Panc1 (cell line): ENCODE results near the gene FLYWCH1.

ENCODE experiments used
- POLR2AphosphoS5 ChIP-seq: IDR thresholded peaks from 2 replicates; pipeline ENCODE4 v1.6.1; 2012; ENCODE audit warnings: mild to moderate bottlenecking, low read depth, low read length, moderate library complexity
- TCF7L2 ChIP-seq: IDR thresholded peaks from 2 replicates; pipeline ENCODE4 v1.6.1; 2011; ENCODE audit warnings: mild to moderate bottlenecking, low read depth, low read length, inconsistent platforms
- TF ChIP-seq, protein P1 (sequence below): fragments of 450-650 bp; IDR thresholded peaks from 2 replicates; pipeline ENCODE4 v1.5.1; 2017; ENCODE audit warnings: mild to moderate bottlenecking
- TF ChIP-seq, protein P2 (sequence below), 2 experiments: IDR thresholded peaks; 2 replicates each; pipeline ENCODE4 v1.6.1; 2011 to 2012; ENCODE audit warnings: low read depth in 2 of 2, control low read depth in 1 of 2, low read length in 1 of 2, mild to moderate bottlenecking in 1 of 2, moderate library complexity in 1 of 2; ENCODE audit not compliant: insufficient read depth in 1 of 2

DNA sequence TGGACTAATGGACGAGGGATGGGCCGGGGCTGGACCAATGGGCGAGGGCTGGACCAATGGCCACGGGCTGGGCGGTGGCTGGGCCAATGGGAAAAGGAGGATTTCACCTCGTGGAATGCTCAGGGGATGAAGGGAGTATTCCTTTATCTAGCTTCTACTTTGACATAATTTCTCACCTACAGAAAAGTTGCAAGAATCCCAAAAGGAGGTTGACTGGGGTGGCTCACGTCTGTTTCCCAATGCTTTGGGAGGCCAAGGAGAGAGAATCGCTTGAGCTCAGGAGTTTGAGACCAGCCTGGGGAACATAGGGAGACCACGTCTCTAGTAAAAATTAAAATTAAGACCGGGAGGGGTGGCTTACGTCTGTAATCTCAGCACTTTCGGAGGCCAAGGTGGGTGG, 5.7 kb upstream of the FLYWCH1 start:
- TF ChIP-seq, protein P1, sequence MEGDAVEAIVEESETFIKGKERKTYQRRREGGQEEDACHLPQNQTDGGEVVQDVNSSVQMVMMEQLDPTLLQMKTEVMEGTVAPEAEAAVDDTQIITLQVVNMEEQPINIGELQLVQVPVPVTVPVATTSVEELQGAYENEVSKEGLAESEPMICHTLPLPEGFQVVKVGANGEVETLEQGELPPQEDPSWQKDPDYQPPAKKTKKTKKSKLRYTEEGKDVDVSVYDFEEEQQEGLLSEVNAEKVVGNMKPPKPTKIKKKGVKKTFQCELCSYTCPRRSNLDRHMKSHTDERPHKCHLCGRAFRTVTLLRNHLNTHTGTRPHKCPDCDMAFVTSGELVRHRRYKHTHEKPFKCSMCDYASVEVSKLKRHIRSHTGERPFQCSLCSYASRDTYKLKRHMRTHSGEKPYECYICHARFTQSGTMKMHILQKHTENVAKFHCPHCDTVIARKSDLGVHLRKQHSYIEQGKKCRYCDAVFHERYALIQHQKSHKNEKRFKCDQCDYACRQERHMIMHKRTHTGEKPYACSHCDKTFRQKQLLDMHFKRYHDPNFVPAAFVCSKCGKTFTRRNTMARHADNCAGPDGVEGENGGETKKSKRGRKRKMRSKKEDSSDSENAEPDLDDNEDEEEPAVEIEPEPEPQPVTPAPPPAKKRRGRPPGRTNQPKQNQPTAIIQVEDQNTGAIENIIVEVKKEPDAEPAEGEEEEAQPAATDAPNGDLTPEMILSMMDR: no peak
- TF ChIP-seq POLR2AphosphoS5 (no peak), TCF7L2 (no peak)
- TF ChIP-seq, protein P2, sequence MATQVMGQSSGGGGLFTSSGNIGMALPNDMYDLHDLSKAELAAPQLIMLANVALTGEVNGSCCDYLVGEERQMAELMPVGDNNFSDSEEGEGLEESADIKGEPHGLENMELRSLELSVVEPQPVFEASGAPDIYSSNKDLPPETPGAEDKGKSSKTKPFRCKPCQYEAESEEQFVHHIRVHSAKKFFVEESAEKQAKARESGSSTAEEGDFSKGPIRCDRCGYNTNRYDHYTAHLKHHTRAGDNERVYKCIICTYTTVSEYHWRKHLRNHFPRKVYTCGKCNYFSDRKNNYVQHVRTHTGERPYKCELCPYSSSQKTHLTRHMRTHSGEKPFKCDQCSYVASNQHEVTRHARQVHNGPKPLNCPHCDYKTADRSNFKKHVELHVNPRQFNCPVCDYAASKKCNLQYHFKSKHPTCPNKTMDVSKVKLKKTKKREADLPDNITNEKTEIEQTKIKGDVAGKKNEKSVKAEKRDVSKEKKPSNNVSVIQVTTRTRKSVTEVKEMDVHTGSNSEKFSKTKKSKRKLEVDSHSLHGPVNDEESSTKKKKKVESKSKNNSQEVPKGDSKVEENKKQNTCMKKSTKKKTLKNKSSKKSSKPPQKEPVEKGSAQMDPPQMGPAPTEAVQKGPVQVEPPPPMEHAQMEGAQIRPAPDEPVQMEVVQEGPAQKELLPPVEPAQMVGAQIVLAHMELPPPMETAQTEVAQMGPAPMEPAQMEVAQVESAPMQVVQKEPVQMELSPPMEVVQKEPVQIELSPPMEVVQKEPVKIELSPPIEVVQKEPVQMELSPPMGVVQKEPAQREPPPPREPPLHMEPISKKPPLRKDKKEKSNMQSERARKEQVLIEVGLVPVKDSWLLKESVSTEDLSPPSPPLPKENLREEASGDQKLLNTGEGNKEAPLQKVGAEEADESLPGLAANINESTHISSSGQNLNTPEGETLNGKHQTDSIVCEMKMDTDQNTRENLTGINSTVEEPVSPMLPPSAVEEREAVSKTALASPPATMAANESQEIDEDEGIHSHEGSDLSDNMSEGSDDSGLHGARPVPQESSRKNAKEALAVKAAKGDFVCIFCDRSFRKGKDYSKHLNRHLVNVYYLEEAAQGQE (IDR thresholded peaks at IDR 0.05; ENCODE audit: insufficient read depth in 1 of 2, low read depth in 2 of 2, low read length in 1 of 2): no peak
